GM23338 (cell line): ENCODE measurements around the gene SHKBP1.

ENCODE experiments used
- CREB1 ChIP-seq: fragments of 250-450 bp; sonication (Bioruptor Pico); IDR thresholded peaks from 2 replicates; pipeline ENCODE4 v1.5.0; 2020; ENCODE audit warnings: low read depth, mild to moderate bottlenecking, moderate library complexity
- CTCF ChIP-seq, 2 experiments: fragments of 200-600 bp in 1 of 2; sonication (generic) in 1 of 2; conservative IDR thresholded peaks; 2 replicates each; pipeline versions ENCODE4 v1.5.1 to v1.6.1; 2016 to 2017; ENCODE audit warnings: antibody characterized with exemption in 2 of 2, low read depth in 2 of 2, mild to moderate bottlenecking in 2 of 2, moderate library complexity in 1 of 2
- EZH2 ChIP-seq: fragments of 200-600 bp; sonication (generic); IDR thresholded peaks from one replicate; pipeline ENCODE4 v1.8.0; 2017; ENCODE audit warnings: antibody characterized with exemption, mild to moderate bottlenecking, low read depth; ENCODE audit not compliant: unreplicated experiment
- EZH2phosphoT487 ChIP-seq: fragments of 200-600 bp; sonication (generic); IDR thresholded peaks from one replicate; pipeline ENCODE4 v1.8.1; 2018; ENCODE audit warnings: antibody characterized with exemption; ENCODE audit not compliant: unreplicated experiment
- POLR2AphosphoS5 ChIP-seq: IDR thresholded peaks from 2 replicates; pipeline ENCODE4 v1.6.1; 2016; ENCODE audit warnings: antibody characterized with exemption, low read depth
- REST ChIP-seq: IDR thresholded peaks from one replicate; pipeline ENCODE4 v1.6.1; 2018; ENCODE audit warnings: antibody characterized with exemption; ENCODE audit not compliant: unreplicated experiment

GRCh38 chr19:40529093-40529954, 47.3 kb upstream of the SHKBP1 start:
- TF ChIP-seq CTCF (conservative IDR thresholded peaks at IDR 0.05; ENCODE audit: low read depth in 2 of 2): peak; percentile 61 to 88
- no peak for TF ChIP-seq EZH2
- peak; percentile 3; the same call in 1 of the 2 replicates for TF ChIP-seq CREB1 (CRISPR knock-in tag)
- no peak for TF ChIP-seq POLR2AphosphoS5
- TF ChIP-seq REST: peak; percentile 44
- TF ChIP-seq EZH2phosphoT487: no peak
